Panc1 (cell line): Measurements from ENCODE around the gene TTLL11.

Experiments used
- TF ChIP-seq, protein P1 (sequence below), 2 experiments: IDR thresholded peaks; 2 replicates each; pipeline ENCODE4 v1.6.1; 2011 to 2012; ENCODE audit warnings: low read depth in 2 of 2, control low read depth in 1 of 2, low read length in 1 of 2, mild to moderate bottlenecking in 1 of 2, moderate library complexity in 1 of 2; ENCODE audit not compliant: insufficient read depth in 1 of 2
- TF ChIP-seq, protein P2 (sequence below): fragments of 450-650 bp; IDR thresholded peaks from 2 replicates; pipeline ENCODE4 v1.5.1; 2017; ENCODE audit warnings: mild to moderate bottlenecking

DNA sequence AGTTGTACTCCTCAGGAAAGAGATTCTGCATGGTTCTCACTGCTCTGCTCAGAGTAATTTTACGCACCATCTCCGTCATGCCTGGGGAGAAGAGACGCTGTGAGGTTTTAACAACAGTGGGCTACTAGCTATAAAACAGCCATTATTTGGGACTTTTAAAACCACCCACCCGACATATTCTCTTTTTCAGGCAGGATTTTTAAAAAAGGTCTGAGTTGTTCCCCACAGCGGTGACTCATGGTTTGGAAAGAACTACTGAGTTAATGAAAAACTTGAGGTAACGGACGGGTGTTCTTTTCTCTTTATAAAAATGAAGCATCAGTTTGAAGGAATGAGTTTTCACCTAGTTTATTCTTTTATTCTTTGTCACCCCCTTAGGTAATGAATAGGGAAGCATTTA is 61.3 kb downstream of the TTLL11 start:
- TF ChIP-seq, protein P1, sequence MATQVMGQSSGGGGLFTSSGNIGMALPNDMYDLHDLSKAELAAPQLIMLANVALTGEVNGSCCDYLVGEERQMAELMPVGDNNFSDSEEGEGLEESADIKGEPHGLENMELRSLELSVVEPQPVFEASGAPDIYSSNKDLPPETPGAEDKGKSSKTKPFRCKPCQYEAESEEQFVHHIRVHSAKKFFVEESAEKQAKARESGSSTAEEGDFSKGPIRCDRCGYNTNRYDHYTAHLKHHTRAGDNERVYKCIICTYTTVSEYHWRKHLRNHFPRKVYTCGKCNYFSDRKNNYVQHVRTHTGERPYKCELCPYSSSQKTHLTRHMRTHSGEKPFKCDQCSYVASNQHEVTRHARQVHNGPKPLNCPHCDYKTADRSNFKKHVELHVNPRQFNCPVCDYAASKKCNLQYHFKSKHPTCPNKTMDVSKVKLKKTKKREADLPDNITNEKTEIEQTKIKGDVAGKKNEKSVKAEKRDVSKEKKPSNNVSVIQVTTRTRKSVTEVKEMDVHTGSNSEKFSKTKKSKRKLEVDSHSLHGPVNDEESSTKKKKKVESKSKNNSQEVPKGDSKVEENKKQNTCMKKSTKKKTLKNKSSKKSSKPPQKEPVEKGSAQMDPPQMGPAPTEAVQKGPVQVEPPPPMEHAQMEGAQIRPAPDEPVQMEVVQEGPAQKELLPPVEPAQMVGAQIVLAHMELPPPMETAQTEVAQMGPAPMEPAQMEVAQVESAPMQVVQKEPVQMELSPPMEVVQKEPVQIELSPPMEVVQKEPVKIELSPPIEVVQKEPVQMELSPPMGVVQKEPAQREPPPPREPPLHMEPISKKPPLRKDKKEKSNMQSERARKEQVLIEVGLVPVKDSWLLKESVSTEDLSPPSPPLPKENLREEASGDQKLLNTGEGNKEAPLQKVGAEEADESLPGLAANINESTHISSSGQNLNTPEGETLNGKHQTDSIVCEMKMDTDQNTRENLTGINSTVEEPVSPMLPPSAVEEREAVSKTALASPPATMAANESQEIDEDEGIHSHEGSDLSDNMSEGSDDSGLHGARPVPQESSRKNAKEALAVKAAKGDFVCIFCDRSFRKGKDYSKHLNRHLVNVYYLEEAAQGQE (IDR thresholded peaks at IDR 0.05; ENCODE audit: insufficient read depth in 1 of 2, low read depth in 2 of 2, low read length in 1 of 2) = no peak
- TF ChIP-seq, protein P2, sequence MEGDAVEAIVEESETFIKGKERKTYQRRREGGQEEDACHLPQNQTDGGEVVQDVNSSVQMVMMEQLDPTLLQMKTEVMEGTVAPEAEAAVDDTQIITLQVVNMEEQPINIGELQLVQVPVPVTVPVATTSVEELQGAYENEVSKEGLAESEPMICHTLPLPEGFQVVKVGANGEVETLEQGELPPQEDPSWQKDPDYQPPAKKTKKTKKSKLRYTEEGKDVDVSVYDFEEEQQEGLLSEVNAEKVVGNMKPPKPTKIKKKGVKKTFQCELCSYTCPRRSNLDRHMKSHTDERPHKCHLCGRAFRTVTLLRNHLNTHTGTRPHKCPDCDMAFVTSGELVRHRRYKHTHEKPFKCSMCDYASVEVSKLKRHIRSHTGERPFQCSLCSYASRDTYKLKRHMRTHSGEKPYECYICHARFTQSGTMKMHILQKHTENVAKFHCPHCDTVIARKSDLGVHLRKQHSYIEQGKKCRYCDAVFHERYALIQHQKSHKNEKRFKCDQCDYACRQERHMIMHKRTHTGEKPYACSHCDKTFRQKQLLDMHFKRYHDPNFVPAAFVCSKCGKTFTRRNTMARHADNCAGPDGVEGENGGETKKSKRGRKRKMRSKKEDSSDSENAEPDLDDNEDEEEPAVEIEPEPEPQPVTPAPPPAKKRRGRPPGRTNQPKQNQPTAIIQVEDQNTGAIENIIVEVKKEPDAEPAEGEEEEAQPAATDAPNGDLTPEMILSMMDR = no peak
